HL-60/S4 treated with phorbol 12-myristate 13-acetate at 8.2 ng/mL for 4 days and 3 days (cell line): Measurements from ENCODE around the gene CRYBB2.
"Not testable (repeated sequence)": the region's sequence is repeated elsewhere in the genome, so short reads cannot be mapped to it uniquely, and the experiment has no call there.

Experiments
- in situ Hi-C: fragments of 300-500 bp; cut with MboI; formaldehyde crosslinking; loops from 2 replicates; pipeline ENCODE4 v1.15.0; 2022; ENCODE audit warnings: low sequenced_read_pairs

CRYBB2 gene, protein sequence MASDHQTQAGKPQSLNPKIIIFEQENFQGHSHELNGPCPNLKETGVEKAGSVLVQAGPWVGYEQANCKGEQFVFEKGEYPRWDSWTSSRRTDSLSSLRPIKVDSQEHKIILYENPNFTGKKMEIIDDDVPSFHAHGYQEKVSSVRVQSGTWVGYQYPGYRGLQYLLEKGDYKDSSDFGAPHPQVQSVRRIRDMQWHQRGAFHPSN

DNA sequence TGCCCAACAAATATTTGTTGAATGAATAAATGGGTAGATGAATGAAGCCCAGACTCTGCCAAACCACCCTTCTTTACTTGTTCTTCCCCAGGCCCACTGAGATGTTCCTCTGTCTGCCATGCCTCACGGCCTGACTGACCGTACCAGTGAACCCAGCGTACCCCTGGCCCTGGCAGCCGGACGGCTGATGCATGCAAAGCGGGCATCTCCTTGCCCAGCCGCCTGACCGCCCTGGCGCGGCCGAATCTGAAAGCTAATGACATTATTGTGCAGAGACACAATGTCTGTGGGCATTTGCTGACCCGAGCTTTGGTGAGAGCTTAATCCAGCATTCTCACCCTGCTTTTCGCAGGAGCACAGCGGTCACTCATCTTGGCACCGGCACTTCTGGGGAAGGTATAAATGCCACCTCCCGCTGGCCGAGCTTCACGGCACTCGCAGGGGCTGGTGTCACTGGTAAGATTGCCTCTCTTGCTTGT is at the start of gene CRYBB2:
TSS of gene CRYBB2 (plus strand) at position 429 of the 479 bp plus-strand sequence. CDS start 1,791 bp downstream, outside the sequence.
- in situ Hi-C loops: no loop called here

DNA sequence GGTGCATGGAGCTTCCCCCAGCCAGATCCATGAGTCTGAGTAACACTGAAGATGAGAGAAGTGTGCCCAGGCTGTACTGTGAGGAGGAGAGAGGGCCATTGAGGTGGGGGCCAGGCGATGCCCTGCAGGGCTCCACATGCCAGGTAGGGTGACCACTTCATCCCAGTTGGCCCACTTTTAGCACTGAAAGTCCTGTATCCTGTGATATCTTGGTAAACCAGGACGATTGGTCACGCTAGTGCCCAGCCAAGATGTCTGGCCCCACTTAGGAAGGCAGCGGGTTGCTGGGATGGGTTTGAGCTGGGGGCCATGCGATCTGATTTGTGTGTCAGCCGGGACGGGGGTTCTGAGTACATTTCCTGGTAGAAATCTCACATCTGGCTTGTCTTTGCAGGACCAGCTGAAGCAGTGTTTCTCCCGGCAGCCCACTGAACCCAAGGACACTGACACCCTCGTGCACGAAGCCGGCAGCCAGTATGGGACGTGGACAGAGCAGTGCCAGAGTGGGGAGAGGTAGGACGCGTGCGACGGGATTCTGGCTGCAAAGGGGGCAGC is 48.9 kb upstream of the CRYBB2 start:
- in situ Hi-C loops: no loop called here

DNA sequence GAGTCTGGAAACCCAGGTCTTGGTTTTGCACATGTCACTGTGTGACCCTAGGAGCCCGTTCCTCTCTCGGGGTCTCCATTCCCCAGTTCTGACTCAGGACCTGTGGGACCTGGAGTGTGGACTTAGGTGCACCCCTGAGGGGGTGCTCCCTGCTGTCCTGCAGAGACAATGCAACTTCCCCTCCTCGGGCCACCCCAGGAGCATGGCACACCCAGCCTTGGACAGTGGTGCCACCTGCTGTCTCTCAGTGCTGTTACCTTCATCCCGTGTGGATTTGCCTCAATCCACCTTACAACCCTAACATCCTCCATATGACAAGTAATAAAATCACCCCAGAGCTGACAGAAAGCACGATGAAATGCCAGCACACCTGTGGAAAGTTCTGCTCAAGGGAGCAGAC is 47.3 kb upstream of the CRYBB2 start:
- in situ Hi-C loops: no loop called here

DNA sequence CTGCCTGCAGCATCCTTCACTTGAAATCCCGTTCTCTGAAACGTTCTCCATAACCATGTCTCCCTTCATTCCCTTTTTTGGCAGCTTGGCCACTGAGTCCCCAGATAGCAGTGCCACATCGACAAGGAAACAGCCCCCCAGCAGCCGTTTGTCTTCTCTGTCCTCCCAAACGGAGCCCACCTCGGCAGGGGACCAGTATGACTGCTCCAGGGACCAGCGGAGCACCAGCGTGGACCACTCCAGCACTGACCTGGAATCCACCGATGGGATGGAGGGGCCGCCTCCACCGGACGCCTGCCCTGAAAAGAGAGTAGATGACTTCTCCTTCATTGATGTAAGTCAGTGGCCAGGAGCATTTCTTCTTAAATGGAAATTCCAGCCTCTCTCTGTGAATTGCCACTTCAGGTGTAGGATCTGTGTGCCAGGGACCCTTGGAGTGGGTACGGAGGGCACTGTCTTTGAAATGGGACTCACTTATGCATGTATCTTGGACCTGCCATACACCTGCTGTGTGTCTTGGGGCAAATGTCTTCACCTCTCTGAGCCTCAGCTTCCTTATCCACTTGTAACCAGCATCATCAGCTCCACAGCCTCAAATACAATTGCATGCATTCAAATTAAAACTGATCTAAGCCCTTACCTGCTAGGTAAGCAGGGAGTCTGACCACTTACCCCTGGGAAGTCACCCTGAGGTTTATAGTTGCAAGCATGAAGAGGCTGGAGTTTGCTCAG is 45.1 kb upstream of the CRYBB2 start:
- in situ Hi-C loops: no loop called here

DNA sequence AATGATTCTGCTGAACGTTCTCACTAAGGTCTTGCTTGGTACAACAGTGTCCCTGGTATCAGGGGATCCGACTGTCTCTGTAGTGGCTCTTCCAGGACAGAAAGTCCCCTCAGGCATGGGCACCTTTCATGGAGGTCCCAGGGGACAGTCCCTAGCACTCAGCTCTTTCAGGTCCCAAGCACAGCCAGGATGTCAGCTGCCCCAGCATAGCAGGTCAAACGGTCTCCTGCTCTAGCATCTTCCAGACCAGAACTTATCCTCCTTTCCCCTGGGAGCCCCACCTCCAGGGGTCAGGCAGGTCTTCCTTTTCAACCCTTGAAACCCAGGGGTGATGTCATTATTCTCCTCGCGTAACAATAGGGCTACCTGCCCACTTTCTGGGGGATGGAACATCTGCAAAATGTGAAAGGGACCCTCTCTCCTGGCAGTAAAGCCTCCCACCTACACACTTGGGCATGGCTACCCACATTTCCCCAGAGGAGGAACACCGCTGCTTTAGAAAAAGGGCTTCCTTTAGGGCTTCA is 44.5 kb upstream of the CRYBB2 start:
- in situ Hi-C loops: no loop called here

DNA sequence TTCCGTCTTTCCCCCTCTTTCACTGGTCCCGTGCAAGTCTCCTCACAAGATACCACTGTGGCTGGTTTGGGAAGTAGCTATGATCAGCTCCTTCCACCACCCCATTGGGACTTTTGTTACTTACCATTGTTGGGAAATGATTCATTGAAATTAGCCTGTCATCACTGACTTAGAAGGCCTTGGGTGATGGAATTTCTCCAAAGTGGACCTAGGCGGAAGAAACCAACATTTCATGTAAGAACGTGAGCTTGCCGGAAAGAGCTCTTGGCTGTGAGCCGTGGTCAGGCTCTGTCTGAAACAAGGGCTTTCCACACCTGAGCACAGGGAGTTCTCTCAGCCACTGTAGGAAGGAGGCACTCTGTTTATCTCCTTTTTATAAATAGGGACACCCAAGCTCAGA is 43.3 kb upstream of the CRYBB2 start:
- in situ Hi-C loops: no loop called here

DNA sequence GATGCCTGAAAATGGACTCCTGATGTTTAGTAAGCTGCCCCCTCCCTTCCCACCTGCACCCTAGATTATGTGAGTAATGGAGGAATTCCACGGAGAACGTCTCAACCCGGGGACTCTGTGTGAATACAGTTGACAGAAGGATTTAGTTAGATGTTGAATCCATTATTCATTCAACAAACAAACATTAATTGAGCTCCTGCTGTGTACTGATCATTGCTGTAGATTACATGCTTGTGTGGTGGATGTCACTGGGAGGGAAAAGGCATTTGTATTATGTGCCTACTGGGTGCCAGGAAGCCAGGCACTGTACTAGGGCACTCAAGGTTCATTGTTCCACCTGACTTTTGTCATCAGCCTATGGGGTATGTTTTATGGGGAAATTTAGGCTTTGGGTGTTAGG is 42.6 kb upstream of the CRYBB2 start:
- in situ Hi-C loops: no loop called here

DNA sequence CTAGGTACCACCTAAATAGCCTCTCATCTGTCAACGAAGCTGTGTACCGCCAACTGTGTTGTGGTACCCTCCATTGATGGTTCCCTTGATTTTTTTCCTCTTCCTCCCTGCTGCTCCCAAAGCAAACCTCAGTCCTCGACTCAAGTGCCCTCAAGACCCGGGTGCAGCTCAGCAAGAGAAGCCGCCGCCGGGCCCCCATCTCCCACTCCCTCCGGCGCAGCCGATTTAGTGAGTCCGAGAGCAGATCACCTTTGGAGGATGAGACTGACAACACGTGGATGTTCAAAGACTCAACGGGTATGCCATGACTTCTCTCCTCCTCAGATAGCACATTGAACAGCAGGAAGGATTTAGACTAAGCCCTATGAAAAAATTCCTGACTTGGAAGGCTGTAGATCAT is 42.2 kb upstream of the CRYBB2 start:
- in situ Hi-C loops: no loop called here

DNA sequence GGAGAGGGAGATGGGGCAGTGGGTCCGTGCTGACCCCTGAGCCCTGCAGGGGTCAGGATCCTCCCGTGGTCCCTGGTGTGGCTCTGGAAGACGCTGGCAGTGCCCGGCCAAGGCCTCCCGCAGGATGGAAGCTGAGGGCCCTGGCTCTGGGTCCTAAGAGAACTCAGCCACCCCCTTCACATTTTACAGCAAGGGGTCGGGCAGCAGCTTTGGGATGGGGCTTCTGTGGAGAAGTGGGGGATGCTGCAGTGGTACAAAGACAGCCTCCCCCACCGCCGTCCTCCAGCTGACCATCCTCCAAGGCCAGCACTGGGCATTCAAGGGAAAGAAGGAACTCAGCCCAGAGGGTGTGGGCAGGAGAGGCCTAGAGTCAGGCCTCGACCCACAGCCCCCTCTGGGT is 41.5 kb upstream of the CRYBB2 start:
- in situ Hi-C loops: no loop called here

DNA sequence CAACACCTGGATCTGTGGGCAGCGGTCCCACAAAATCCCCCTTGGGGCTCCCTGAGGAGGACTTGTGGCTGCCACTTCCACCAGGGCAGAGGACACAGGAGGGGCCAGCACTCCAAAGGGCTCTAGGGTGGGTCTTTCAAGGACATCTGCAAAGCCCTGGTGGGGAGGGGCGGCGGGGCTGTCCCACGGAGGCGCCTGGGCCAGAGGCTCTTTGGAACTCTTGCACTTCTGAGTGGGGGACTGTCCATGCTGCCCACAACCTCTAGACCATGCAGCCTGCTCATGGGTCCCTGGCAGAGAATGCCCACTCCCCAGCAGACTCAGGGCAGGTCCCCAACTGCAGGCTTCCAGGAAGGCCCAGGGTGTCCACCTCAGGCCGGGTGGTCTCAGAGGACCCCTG is 41.1 kb upstream of the CRYBB2 start:
- in situ Hi-C loops: not testable (repeated sequence)

DNA sequence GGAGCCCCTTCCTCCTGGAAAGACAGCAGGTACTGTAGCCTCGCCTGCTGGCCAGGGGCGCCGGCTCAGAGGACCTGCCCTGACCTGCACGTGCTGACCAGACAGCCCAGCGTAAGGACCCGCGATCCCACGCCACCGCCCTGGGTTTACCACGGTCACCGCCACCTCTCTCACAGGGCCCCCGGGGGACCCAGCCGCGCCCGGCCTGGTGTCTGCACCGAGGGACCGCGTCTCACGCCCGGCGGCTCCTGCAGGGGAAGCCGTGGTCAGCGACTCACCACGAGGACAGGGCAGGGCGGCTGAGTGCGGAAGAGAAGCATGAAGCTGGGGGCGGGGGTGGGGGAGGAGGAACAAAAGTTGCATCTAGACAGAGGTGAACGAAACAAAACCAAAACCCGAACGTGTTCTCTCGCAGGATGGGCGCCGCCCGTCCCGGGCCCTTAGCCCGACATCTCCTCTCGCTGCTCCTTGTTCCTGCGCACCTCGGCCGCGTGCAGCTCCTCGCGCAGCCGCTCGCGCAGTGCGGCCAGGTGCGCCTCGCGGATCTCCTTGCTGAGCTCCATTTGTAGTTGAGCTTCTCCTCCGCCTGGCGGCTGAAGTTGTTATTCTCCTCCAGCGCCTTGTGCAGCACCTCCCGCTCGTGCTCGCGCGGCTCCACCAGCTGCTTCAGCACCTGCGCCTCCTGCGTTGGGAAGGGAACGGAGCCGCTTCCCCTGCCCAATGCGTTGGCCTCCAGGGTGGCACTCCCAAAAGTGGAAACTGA is 40.4 kb upstream of the CRYBB2 start:
- in situ Hi-C loops: not testable (repeated sequence)

DNA sequence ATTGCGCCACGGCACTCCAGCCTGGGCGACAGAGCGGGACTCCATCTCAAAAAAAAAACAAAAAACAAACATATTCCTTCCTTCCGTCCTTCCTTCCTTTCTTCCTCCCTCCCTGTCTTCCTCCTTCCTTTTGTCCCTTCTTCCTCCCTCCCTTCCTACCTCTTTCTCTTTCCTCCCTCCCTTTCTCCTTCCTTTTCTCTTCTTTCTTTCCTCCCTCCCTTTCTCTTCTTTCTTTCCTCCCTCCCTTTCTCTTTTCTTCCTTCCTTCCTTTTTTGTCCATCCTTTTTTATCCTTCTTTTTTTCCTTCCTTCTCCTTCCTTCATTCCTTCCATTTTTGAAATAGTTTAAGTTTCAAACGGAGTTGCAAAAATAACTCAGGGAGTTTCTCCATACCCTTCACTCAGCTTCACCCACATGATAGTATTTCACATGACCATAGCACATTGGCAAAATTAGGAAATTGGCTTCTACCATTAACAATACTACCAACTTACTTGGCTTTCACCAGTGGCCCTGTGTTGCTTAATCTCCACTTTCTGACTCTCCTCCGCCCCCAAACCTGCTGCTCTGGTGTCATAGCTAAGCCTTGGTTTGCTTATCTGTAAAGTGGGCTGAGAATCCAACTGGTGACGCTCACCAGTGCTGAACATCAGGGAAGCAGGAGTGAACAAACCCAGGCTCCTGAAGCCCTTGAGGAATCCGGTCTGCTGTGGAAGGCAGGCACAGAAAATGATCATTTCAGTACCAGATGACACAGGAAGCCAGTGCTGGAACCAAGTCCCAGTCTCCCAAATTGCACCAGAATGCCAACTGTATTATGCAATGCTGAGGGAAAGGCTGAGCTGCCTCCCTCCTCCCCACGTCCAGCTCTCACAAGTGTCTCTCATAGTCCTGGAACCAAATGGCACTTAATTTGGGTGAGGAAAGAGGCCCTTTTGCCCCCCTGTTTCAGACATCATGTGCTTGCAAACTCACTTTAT is 37.0 kb upstream of the CRYBB2 start:
- in situ Hi-C loops: no loop called here

DNA sequence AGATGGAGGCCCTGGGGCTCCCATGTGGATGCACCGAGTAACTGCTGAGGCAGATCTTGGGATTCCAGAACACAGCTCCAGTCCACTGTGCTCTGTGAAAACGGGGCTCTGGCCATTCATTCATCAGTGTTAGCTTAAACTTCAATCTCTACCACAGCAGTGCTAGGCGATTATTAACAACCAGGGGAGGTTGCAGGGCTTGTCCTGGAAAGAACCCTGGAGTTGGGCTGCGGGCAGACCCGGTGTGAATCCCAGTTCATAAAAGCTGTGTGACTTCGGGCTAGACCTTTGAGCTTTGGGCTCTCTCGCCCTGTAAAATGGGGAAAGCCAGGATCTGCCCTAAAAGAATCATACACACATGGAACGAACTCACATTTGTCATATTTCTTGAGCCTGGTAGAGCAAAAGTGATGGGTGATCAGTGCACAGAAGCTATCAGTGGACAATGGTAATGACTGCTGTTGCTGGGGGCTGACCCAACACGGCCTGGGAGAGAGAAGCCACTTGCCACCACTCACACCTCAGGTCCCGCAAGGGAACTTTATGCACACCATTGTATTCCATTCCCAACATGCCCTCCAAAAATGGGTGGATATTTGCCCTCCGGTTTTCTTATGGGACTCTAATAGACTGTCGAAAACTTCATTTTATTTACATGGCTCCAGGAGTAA is 35.4 kb upstream of the CRYBB2 start:
- in situ Hi-C loops: no loop called here

DNA sequence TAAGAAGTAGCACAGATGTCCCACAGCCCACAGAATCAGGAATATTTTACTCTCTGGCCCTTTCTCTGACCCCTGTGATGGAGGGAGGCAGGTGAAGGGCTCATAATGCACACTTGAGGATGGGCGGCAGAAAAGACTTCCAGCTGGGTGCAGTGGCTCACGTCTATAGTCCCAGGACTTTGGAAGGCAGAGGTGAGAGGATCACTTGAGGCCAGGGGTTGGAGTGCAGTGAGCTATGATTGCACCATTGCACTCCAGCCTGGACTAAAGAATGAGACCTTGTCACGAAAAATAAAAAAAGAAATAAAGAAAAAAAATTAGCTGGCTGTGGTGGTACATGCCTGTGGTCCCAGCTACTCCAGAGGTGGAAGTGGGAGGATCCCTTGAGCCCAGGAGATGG is 33.3 kb upstream of the CRYBB2 start:
- in situ Hi-C loops: no loop called here

DNA sequence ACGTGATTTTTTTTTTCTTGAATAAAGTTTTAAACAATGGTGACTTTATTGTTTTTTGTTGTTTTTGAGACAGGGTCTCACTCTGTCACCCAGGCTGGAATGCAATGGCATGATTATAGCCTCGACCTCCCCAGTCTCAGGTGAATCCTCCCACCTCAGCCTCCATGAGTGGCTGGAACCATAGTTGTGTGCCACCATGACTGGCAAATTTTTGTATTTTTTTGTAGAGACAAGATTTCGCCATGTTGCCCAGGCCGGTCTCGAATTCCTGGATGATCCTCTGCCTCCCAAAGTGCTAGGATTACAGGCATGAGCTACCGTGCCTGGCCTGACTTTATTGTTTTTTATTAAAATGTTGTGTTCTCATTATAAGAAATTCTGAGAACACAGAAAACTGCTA is 32.0 kb upstream of the CRYBB2 start:
- in situ Hi-C loops: no loop called here

DNA sequence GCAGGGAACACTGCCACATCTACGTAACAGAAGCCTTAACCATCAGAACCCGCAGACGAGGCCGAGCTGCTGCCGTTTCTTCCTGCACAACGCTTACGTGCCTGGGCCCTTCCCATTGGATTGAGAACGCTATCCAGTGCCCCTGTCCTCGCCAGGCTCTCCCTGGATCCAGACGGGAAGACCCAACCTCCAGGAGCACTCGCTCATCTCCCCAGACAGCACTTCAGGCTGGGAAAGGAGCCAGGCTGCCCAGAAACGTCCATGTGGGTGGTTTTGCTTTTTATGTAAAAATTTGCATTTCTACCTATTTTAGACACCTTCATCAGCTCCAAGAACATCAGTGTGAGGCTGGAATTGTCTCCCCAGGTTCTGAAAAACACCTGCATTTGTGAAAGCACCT is 27.0 kb upstream of the CRYBB2 start:
- in situ Hi-C loops: no loop called here

DNA sequence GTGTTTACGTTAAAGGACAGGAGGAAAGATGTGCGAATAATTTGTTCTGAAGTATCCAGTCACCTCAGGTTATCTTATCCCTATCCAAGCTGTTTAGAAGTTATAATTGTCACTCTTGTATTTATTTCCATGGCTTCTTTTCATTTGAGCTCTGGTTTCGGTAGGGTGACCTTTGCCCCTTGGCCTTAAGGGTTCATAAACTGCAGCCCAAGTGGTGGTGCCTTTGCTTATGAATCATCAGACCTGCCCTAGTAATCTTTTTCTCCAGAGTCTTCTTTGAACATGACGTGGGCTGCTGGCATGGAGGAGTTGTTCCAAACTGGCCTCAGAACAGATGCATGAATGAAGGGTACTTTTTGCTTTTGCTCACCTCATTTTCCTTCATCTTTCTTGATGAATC is 26.3 kb upstream of the CRYBB2 start:
- in situ Hi-C loops: no loop called here

DNA sequence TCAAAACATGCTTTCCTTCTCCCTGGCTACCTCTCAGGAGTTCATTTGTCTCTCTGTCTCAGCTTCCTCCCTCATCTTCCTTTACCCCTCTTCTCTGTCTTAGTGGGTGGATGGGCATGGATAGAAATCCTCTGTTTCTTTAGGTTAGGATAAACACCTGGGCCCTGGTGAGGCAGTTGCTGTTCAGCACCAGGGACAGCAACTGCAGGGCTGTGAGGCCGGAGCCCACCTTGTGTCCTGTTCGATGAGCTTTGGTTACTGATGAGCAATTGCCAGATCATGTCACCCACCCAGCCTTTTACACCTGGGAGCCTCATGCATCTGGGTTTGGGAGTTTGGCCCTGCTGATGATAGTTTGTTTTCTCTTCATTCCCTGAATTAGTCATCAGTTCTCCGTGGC is 25.9 kb upstream of the CRYBB2 start:
- in situ Hi-C loops: no loop called here

DNA sequence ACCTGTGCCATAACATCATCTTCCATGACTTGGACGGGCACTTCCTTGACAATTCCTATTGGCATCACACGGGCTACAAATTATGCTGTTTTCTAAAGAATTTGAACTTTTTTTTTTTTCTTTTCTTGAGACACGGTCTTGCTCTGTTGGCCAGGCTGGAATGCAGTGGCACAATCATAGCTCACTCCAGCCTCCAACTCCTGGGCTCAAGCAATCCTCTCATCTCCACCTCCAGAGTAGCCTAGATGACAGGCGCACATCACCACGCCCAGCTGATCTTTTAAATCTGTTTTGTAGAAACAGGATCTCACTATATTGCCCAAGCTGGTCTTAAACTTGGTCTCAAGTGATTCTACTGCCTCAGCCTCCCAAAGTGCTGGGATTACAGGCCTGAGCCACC is 23.1 kb upstream of the CRYBB2 start:
- in situ Hi-C loops: no loop called here

DNA sequence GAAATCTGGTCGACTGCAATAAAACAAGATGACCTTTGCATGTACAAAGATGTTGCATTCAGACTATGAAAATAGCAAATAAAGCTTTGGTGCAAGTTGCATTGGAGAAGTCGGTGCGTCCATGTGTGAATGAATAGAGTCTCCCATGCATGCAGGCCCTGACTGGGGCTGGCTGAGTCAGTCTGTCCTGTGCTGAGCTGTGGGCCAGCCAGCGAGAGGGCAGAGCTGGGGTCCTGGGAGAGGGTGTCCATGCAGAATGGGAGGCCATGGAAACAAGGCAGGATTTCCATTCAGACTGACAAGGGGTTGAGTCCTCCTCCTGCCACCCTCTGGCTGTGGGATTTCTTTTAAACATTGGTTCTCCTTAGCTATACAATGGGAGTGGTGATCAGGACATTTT is 22.1 kb upstream of the CRYBB2 start:
- in situ Hi-C loops: no loop called here
